ENCODE measurements around the gene TNS4.

The TNS4 gene

DNA sequence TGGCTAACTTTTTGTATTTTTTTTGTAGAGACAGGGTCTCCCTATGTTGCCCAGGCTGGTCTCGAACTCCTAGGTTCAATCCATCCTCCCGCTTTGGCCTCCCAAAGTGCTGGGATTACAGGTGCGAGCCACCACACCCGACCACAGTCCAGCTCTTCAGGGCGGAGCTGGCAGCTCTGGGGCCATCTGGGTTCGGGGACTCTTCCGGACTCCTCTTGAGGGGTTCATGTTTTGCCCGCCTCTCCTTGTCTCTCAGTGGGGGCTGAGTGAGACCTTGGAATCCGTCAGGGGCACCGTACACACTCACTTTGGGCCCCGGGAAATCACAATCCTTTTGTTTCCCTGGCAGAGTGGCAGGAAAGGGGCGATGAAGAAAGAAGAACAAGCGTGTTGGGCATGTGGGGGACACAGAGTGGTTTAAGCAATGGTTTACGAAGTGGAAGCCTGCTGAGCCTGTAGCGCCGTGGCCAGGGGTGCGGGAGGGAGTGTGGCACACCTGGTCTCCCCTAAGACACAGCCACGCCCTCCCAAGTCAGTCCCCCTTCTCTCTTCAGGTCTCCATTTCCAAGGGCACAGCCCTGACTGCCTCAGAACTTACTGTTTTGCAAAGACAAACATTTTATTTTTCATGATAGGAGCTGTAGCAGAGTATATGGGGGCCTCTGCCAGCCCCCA lies 26.1 kb downstream of the TNS4 start:
- no peak for FAIRE-seq
- no peak for DNase-seq (ENCODE audit: insufficient read length, low spot score)

DNA sequence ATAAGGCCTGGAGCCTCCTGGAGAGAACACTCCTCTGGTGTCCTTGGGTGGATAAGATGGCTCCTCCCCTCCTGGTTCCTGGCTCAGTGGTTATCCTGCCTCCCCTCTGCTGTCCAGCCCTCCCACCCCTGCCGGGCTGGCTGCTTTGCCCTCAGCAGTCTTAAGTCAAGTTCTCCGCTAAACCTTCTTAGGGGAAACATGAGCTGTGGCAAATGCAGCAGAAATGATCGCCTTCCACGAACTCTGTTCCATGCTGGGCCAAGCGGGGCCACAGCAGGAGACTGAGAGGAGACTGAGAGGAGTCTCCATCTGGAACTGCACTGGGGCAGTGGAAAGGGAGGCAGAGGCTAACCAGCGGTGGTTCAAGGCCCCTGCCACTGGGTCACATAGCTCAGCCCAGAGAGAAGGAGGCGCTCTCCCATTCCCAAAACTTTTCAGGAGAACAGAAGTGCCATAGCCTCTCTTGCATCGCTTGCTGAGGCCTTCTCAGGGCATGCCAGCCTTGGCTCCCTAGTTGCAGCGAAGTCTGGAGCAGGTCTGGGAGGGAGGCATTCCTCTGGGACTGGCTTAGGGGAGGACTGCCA lies 26.9 kb downstream of the TNS4 start:
- no peak for DNase-seq (ENCODE audit: insufficient read length, low spot score)
- no peak for FAIRE-seq

DNA sequence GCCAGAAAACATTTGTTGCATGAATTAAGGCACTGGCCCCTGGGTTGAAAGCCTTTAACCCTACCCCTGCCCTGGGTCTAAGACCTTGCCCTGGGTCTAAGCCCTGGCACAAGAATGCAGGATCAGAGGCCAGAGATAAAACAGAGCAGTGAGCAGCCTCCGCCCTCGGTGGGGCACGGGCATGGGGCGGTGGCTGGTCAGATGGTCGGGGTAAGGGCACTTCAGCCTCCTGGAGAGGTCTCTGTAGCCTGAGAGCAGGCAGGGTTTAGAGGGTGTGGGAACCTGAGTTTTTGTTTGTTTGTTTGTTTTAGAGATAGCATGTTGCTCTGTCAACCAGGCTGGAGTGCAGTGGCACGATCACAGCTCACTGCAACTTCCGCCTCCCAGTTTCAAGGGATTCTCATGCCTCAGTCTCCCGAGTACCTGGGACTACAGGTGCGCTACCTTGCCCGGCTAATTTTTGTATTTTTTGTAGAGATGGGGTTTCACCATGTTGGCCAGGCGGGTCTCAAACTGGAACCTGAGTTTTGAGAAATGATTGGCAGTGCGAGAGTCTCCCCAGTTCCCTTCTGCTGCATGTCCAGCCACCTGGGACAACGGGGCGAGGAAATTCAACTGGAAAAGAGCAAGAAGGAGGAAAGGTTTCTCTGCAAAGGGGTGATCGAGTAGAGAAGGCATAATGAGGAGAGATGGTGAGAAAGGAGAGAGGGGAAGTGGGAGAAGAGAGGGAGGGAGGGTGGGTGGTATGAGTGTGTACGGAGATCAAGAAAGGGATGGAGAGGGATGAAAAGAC lies 27.7 kb downstream of the TNS4 start:
- FAIRE-seq (no peak), DNase-seq (ENCODE audit: insufficient read length, low spot score) (no peak)

DNA sequence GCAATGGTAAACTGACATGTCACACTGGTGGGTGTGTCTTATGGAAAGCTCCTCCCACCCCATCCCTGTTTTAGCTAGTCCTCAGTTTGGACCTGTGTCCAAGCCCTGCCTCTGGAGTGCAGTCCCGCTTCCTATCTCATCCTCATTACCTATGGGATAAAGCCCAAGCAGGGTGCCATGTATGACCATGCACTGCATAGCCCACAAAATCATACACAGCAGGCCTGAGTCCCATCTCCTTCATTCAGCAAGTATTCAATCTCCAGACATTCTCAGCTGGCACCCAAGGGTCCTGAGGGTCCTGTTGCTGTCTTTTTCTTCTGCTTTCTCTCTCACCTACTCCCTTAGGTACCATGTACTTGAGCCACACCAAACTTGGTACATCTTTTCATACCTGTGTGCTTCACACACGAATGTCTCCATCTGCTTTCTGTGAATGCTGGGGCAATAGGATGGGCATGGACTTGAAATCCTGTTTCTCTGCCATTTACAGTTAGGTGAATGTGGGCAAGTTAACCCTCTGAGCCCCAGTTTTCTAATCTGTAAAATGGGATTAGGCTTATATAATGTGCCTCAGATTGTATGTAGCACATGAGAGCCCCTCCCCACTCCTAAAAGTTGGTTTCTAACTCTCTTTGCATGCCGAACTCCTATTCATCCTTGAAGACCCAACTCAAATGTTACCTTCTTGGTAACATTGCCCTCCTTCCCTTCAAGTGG lies 28.5 kb downstream of the TNS4 start:
- FAIRE-seq: peak; percentile 71
- DNase-seq (ENCODE audit: insufficient read length, low spot score): no peak

DNA sequence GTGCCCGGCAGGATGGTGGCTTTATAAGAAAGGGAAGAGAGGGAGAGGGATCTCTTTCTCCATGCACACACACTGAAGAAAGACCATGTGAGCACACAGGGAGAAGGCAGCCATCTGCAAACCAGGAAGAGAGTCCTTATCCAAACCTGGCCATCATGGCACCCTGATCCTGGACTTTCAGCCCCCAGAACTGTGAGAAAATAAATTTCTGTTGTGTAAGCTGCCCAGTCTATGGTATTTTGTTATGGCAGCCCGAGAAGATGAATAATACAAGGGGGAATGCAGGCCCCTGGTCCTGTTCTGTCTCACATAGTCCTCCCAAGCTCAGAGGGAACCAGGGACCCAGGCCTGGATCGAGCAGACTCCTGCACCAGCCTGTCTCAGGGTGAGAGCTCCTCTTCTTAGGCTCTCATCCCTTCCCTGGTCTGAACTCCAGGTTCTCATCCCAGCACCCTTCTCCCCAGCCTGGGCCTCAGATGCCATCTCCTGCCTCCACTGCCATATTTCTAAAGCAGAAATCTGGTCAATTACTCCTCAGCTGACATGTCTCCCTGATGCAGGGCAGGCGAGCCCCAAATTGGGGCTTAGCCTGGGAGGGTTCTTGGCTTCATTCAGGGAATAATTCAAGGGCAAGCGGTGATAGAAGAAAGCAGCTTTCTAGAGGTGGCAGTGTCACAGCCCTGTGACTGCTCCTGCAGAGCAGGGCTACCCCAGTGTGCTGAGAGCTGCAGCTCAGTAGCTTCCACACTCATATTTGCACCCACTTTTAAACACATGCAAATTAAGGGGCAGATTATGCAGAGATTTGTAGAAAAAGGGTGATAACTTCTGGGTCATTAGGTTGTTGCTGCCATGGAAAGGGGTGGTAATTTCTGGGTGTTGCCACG lies 29.3 kb downstream of the TNS4 start:
- FAIRE-seq: peak; percentile 26
- DNase-seq (ENCODE audit: insufficient read length, low spot score): no peak

DNA sequence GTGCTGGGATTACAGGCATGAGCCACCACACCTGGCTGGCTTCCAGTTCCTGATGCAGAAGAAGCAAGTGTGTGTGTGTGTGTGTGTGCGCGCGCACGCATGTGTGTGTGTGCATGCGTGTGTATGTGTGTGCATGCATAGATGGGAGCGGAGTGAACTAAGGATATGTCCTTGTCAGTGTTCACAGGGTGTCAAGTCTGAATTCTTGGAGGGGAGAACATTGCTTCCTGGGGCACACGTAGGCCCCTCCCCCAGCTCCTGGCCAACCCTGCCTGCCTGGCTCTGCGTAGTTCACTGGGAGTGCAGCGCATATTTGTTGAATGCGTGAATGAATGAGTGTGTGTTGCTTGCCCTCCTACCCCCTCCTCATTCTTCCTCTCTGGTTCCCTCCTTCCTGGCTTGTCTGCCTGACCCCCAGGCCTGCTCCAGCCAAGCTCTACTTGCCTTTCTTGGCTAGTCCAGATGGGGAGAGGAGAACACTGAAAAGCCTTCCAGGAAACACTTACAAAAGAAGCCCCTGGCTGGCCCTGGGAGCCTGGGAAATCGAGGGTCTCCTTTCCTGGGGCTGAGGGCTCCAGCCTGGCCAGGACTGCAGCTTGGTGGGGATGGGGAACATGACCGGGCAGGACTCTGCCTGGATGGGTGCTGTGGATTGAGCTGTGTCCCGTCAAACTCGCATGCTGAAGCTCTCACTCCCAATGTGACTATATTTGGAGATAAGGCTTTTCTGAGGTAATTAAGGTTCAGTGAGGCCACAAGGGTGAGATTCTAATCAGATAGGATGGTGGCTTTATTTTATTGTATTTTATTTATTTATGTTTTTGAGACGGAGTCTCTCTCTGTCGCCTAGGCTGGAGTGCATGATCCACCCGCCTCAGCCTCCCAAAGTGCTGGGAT lies 30.2 kb downstream of the TNS4 start:
- peak; percentile 59 for DNase-seq (ENCODE audit: insufficient read length, low spot score)
- peak; percentile 98 for FAIRE-seq

DNA sequence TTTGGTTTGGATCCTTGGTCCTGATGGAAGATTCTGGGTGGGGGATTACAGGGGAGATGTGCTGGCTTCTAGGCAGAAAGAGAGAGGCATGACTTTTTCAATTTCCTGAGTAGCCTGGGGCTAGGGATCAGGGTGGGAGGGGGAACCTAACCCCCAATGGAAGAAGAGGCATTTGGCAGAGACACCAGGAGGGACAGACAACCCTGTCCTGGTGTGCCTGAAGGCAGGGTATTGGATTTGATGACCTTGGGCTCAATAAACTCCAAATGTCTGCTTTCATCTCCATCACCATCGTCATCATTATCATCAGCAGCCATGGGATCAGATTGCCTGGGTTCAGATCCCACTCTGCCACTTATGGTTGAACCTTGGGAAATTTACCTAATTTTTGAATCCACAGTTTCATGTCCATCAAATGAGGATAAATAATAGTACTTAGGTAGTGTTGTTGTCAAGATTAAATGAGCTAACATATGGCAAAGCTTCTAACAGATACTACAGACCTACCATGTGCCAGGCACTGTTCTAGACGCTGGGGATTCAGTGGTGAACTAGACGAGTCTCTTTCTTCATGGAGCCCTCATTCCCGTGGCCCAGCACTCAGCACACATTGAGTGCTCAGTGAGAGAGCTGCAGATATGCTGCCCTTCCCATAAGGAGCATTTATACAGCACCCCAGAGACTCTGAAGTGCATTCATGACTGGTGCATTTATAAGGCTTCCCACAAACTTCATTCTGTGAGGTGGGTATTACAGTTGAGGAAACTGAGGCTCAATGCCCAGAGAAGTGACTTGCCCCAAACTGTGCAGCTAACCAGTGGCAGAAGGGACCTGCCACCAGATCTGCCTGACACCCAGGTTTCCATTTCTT lies 31.4 kb downstream of the TNS4 start:
- DNase-seq (ENCODE audit: insufficient read length, low spot score) (no peak), FAIRE-seq (peak; percentile 38)

DNA sequence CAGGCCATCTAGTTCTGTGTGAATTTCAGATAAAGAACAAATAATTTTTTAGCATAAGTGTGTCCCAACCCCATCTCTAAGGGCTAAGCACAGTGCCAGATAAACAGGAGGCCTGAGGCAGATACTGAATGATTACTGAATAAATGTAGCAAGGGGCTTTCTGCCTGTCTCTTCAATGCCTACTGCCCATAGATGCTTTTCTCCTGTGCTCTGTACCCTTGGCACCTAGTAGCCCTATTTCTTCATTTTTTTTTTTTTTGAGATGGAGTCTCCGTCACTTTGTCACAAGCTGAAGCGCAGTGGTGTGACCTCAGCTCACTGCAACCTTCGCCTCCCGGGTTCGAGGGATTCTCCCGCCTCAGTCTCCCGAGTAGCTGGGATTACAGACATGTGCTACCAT lies 32.9 kb downstream of the TNS4 start:
- FAIRE-seq (no peak), DNase-seq (ENCODE audit: insufficient read length, low spot score) (no peak)

DNA sequence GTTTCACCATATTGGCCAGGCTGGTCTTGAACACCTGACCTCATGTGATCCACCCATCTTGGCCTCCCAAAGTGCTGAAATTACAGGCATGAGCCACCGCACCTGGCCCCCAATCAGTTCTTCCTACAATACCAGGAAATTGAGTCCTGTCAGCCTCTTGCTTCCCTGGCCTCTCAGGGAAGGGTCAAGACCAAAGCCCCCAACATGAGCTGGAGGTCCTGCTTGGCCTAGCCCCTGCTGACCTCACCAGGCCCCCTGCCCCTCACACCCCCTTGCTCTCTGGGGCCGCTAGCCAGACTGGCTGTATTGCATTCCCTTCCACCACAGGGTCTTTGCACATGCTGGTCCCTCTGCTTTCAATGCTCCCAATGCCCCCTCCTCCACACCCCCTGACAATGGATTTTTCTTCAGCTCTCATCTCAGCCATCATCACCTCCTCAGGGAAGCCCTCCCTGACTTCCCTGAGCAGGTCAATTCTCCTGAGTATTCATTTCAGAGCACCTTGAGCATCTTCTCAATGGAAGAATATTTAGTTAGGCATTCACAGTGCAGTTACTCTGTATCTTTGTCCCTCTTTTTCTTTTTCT lies 34.0 kb downstream of the TNS4 start:
- no peak for FAIRE-seq
- no peak for DNase-seq (ENCODE audit: insufficient read length, low spot score)

DNA sequence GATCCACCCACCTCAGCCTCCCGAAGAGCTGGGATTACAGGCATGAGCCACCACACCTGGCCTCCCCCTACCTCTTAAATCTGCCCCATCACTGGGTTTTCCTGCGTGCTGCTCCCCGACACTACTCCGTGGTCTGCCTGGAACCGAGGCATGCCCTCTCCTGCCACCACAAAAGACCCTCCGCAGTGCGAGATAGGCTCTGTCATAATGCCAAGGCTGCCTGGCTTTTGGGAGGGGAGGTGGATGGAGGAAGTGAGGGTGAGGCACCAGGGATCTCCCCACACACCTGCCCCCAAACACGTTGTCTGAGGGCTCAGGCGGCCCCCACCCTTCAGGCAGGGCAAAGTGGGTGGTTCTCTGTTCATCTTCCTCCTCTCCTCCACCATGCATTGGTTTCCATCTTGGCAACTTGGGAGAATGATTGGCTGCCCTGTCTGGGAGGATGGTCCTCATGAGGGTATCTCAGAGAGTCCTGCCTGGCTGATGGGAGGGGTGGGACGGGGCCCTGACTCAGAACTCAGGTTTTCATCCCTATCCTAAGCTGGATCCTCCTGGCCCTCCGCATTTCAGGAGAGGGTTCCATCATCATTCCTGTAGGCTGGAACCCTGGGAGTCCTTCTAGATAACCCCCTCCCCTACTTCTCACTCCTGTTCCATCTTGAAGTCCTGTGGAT lies 35.0 kb downstream of the TNS4 start:
- no peak for DNase-seq (ENCODE audit: insufficient read length, low spot score)
- FAIRE-seq: no peak

DNA sequence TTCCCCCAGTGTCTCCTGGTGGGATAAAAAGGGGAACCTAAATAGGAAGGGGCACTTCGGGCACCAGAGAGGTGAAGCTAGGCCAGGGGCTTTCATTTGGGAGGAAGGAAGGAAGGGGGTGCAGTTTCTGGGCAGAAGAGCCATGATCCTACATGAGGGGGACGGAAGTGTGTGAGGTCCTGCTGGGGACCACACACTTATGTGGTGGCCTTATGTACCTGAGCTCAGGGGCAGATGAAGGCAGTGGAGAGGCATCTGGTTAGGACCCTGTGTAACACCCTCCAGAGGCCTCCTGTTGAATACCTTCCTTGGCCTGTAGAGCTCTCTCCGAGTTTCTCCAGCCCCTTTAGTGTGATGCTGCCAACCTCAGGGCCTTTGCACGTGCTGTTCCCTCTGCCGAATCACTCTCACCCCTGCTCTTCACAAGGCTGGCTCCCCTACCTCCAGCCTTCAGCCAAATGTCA lies 37.0 kb downstream of the TNS4 start:
- FAIRE-seq (no peak), DNase-seq (ENCODE audit: insufficient read length, low spot score) (no peak)

DNA sequence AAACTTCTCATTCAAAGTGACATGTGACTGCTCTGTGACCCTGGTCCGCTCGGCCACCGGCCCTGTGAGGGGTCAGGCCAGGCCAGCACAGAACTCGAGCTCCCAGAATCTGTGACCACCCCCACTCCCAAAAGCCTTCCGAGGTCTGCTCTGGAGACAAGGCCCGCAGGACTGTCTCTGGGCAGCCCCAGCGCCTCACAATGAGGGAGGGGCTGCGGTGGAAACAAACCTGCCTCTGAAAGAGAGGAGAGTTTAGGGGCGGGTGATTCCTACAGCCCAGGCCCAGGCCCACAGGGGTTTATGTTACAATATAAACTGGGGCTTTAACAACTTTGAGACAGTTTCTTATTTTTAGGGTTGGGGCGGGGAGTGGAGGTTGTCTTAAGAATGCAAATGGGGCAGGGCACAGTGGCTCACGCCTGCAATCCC lies 38.3 kb downstream of the TNS4 start:
- DNase-seq (ENCODE audit: insufficient read length, low spot score): no peak
- no peak for FAIRE-seq

DNA sequence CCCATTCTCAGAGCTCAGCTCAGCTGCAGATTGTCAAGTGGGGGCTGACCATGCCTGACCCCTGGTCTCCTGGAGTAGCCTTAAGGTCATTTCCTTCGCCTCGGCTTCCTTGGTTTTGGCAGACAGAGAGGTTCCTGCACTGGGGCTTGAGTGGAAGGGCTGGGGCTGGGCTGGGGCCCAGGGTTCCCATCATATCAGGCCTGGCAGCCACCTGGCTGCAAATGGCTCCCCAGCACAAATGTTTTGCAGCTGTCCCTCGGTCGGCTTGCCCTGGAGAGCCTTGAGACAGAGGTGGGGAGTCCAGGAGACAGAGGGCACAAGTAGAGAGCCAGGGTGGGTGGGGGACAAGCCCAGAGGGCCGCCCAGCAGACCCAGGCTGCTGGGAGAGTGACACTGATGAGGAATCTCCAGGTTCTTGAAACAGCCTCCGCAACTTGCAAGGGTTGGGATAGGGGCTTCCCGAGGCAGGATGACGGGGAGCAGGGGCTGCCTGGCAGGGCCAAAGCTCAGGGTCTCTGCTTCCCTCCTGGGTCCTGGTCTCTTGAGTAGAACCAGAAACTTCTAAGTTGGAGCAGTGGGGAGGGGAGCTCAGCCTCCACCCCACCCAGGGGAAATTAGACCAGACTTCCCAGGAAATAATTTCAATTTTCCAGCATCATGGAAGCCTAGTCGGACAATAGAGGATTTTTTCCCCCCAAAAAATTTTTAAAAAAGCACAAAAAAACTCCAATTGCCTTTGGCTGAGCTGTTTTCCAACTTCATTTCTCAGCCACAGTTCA lies 38.9 kb downstream of the TNS4 start:
- DNase-seq (ENCODE audit: insufficient read length, low spot score): no peak
- FAIRE-seq: no peak

DNA sequence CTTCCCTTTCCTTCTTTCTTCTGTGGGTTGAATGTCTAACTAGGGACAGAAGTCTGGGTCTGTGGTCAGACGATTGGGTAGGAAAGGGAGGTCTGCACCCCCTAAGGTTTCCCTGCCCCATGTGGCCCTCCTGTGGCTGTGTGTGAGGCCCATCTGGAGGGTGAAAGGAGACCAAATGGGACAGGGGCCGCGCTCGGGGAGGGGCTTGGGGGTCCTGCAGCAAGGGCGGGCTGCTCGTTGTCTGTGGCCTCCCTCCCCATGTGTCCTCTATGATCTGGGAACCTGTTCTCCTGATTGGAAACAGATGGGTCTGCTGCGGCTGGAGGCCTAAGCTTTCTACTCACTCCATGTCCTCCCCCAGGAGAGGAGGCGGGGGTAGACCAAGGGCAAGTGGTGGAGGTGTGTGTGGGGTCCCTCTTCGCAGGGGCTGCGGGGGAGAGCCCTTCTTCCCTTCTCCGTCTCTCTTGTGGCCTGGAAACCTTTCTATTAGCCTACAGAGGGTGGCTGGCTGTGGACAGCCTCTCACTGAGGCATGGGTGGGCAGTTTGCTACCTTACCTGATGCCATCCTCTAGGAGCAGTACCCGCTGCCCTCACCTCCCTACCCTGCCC lies 39.6 kb downstream of the TNS4 start:
- peak; percentile 65 for FAIRE-seq
- no peak for DNase-seq (ENCODE audit: insufficient read length, low spot score)

DNA sequence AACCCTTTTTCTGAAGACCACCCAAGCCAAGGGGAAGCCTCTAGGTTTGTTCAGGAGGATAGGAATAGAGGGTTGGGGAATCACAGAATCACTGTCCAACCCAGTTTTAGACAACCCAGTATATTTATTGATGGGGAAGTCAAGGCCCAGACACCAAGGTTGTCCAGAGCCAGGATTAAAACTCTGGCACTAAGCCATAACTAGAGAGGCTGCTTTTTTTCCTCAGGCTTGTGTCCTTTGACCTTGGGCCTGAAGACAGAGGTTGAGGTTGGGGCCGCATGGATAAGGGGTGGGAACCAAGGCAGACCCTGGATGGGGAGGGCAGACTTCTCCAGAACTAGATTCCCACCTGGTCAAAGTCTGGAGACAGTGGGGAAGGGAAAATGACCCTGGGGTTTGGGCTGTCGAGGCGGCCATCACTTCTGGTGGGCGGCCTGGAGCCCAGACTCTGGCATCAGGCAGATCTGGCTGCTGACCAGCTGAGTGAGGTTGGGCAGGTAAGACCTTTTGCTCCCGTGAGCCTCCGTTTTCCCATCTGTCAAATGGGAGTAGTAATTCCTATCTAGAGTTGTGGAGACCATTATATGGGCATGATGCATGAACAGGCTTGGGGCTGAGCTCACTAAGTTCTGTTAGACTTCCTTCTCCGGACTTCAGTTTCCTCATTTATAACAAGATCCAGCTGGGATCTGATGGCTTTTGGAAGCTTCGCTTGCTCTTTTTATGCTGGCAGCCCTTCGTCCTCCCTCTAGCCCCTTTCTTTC lies 40.3 kb downstream of the TNS4 start:
- DNase-seq (ENCODE audit: insufficient read length, low spot score) (no peak), FAIRE-seq (peak; percentile 4)

Data from HTR-8/SVneo (cell line).